ENCODE measurements around the gene STRN4. TPM values are rescaled to one million over a fixed set of nuclear protein-coding genes. Genes with fewer than 3 reads are reported as not detected.

Gene STRN4, protein sequence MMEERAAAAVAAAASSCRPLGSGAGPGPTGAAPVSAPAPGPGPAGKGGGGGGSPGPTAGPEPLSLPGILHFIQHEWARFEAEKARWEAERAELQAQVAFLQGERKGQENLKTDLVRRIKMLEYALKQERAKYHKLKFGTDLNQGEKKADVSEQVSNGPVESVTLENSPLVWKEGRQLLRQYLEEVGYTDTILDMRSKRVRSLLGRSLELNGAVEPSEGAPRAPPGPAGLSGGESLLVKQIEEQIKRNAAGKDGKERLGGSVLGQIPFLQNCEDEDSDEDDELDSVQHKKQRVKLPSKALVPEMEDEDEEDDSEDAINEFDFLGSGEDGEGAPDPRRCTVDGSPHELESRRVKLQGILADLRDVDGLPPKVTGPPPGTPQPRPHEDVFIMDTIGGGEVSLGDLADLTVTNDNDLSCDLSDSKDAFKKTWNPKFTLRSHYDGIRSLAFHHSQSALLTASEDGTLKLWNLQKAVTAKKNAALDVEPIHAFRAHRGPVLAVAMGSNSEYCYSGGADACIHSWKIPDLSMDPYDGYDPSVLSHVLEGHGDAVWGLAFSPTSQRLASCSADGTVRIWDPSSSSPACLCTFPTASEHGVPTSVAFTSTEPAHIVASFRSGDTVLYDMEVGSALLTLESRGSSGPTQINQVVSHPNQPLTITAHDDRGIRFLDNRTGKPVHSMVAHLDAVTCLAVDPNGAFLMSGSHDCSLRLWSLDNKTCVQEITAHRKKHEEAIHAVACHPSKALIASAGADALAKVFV
- total RNA-seq: 97.3 and 109 TPM in 2 replicates

GRCh38 chr19:46746281-46747057, at the start of gene STRN4:
Gene STRN4 (minus strand): TSS chr19:46746450. CDS start chr19:46746430, 20 bp downstream.

GRCh38 chr19:46788262-46788967, 42.2 kb upstream of the STRN4 start, which contains the start of gene SLC1A5:
Gene SLC1A5 (minus strand): TSS chr19:46788594. CDS start chr19:46787965, 629 bp downstream.

DNA sequence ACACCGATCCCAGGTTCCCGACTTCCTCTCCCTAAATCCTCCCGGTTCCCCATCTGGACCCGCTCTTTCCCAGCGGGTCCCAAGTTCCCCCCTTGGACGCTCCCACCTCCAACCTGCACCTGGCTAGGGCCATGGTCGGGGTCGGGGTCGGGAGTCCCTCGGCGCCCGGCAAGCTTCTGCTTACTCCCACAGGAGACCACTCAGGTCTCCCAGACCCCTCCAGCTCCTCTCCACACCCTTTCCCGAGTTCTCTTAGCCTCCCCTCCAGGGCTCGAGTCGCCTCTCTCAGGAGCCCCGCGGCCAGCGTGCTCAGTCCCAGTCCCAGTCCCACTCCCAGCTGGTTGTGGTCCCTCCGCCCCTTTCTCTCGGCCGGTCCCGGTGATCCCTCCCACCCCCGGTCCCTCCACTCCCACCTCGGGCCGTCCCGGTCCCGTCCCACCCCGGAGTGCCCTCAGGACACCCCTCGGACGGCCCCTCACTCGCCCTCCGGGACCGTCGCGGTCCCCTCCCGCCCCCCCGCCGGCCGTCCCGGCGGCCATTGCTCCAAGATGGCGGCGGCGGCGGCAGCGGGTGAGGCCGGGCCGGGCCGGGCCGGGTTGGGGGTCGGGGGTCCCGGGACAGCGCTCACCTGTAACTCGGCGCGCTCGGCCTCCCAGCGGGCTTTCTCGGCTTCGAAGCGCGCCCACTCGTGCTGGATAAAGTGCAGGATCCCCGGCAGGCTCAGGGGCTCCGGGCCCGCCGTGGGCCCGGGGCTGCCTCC, 549 bp downstream of the STRN4 start, which contains the start of gene FKRP:
TSS of gene FKRP (plus strand) at position 537 of the 760 bp plus-strand sequence. CDS start 9,394 bp downstream, outside the sequence.

GRCh38 chr19:46717034-46717715, 29.1 kb downstream of the STRN4 start, which contains the start of gene PRKD2:
Gene PRKD2 (minus strand): TSS chr19:46717114. CDS start chr19:46716370, 744 bp downstream.

Other genes starting within 250 kb of the STRN4 start
- gene CALM3, start 145.1 kb downstream of the STRN4 start, total RNA-seq: 133 and 212 TPM in 2 replicates
- 1.0 TPM in 1 of 2 replicates, not detected in the other for gene PTGIR, start 121.4 kb downstream of the STRN4 start, total RNA-seq
- gene GNG8, start 110.2 kb downstream of the STRN4 start, total RNA-seq: not detected in 2 replicates
- gene DACT3, start 85.3 kb downstream of the STRN4 start, total RNA-seq: 0.33 and 1.8 TPM in 2 replicates
- 29.7 and 34.5 TPM in 2 replicates for gene PRKD2, start 29.3 kb downstream of the STRN4 start, total RNA-seq
- 18.4 and 22.8 TPM in 2 replicates for gene FKRP, start 393 bp downstream of the STRN4 start, total RNA-seq
- 181 and 284 TPM in 2 replicates for gene SLC1A5, start 42.1 kb upstream of the STRN4 start, total RNA-seq
- 208 and 285 TPM in 2 replicates for gene AP2S1, start 104.4 kb upstream of the STRN4 start, total RNA-seq
- 27.5 and 32.1 TPM in 2 replicates for gene ARHGAP35, start 114.5 kb upstream of the STRN4 start, total RNA-seq